ENCODE data around the gene IQUB. TPM values are rescaled to one million over a fixed set of nuclear protein-coding genes. Genes with fewer than 3 reads are reported as not detected.

IQUB gene
- total RNA-seq, 3 donors from 2014 or later: 0.26 to 0.41 TPM; not detected in 1

DNA sequence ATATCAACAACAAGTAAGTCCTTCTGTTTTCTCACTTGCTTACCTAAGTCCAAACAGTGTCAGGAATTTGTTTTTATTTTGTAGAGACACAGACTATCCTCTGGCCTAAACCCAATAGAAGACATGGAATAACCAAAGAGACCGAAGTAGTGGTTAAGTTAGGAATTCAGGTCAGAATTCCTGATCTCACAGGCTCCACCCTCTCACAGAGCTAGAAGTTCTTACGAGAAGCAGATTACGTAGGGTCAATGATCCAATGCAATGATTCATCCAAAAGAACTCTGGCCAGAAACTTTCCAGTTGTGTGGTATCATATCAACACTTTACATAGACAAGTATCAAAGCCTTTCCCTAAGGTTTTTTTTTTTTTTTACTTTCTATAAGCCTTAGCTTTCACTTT, 73.8 kb downstream of the IQUB start:
- ATAC-seq: no peak
- H3K9me3 ChIP-seq: no peaks in the 10 kb centered on the region
- H3K4me3 ChIP-seq: no peak overlapping the region
- TF ChIP-seq, protein P1, sequence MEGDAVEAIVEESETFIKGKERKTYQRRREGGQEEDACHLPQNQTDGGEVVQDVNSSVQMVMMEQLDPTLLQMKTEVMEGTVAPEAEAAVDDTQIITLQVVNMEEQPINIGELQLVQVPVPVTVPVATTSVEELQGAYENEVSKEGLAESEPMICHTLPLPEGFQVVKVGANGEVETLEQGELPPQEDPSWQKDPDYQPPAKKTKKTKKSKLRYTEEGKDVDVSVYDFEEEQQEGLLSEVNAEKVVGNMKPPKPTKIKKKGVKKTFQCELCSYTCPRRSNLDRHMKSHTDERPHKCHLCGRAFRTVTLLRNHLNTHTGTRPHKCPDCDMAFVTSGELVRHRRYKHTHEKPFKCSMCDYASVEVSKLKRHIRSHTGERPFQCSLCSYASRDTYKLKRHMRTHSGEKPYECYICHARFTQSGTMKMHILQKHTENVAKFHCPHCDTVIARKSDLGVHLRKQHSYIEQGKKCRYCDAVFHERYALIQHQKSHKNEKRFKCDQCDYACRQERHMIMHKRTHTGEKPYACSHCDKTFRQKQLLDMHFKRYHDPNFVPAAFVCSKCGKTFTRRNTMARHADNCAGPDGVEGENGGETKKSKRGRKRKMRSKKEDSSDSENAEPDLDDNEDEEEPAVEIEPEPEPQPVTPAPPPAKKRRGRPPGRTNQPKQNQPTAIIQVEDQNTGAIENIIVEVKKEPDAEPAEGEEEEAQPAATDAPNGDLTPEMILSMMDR (IDR thresholded peaks at IDR 0.05): no peak
- intact Hi-C loops (cut with DNase I, micrococcal nuclease): no loop called here
- no peak for DNase-seq
- H3K36me3 ChIP-seq (ENCODE audit: low read depth): no peaks in the 10 kb centered on the region
- no peaks in the 10 kb centered on the region for H3K4me1 ChIP-seq (ENCODE audit: low read depth)

DNA sequence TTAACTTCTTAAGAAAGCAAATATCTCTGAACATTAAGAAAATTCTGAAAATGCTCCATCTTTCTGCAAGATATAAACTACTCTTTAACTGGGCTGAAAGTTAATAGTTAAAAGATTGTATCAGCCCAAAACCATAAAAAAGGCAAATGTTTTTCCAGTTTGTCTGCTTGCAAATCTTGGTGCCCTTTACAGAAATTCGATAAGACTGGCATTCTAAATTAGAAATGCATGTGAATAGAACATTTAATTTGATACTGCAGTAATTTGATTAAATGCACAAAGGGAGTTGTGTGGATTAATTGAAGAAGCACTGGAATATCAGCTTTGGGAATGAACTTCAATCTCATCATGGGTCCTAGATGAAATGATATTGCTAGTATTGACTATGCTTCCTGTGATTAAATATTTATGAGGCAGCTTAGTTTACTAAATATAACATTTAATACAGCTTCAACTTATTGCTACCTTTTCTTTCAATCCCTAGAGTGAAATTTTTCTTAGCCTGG, 78.4 kb downstream of the IQUB start:
- no peaks in the 10 kb centered on the region for H3K4me1 ChIP-seq (ENCODE audit: low read depth)
- no peak for DNase-seq
- intact Hi-C loops (cut with DNase I, micrococcal nuclease): no loop called here
- ATAC-seq: no peak
- H3K4me3 ChIP-seq: no peak overlapping the region
- H3K36me3 ChIP-seq (ENCODE audit: low read depth): no peaks in the 10 kb centered on the region
- H3K9me3 ChIP-seq: no peaks in the 10 kb centered on the region
- TF ChIP-seq, protein P1 (IDR thresholded peaks at IDR 0.05): no peak

DNA sequence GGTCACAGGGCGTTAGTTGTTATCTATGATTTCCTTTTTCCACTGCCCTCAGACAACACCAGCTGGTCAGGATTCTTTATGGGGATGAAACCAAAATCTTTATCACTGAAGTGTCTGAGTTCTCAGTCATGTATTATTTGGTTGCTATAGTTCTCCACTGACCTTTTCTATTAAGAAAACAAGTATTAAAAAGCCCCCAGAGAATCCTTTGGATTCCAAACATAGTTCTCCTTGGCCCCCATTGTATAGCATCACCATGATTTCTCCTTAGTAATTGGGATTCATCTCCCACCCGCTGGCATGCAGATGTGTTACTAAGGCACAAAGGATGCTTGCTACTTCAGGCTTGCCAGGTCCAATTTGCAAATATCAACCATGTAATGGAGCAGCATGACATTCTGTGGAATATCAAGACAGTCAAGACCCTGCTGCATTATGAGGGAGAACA, 94.3 kb downstream of the IQUB start:
- H3K4me3 ChIP-seq: no peak overlapping the region
- intact Hi-C loops (cut with DNase I, micrococcal nuclease): no loop called here
- no peaks in the 10 kb centered on the region for H3K4me1 ChIP-seq (ENCODE audit: low read depth)
- DNase-seq (no peak), ATAC-seq (no peak)
- no peaks in the 10 kb centered on the region for H3K36me3 ChIP-seq (ENCODE audit: low read depth)
- TF ChIP-seq, protein P1 (IDR thresholded peaks at IDR 0.05): no peak
- no peaks in the 10 kb centered on the region for H3K9me3 ChIP-seq

DNA sequence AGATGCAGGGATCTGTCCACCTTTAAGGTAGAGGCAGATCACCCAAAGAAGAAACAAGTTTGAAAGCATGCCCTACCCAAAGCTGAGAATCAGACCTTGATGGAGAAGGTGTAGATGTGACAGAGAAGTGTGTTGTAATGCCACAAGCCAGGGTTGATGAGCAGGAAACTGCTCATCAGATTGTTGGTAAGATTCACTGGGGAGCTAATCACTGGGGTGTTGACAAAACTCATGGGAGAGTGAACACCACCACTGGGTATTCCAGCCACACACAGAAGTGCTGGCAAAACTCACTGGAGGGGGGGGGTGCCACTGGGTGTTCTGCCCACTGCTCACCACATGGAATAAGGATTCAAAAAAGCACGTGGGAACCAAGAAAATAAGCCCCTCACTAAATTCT, 95.2 kb downstream of the IQUB start:
- TF ChIP-seq, protein P1 (IDR thresholded peaks at IDR 0.05): no peak
- Histone ChIP-seq H3K9me3 (no peaks in the 10 kb centered on the region), H3K4me3 (no peak overlapping the region), H3K4me1 (ENCODE audit: low read depth) (no peaks in the 10 kb centered on the region), H3K36me3 (ENCODE audit: low read depth) (no peaks in the 10 kb centered on the region)
- no peak for ATAC-seq
- intact Hi-C loops (cut with DNase I, micrococcal nuclease): no loop called here
- no peak for DNase-seq

DNA sequence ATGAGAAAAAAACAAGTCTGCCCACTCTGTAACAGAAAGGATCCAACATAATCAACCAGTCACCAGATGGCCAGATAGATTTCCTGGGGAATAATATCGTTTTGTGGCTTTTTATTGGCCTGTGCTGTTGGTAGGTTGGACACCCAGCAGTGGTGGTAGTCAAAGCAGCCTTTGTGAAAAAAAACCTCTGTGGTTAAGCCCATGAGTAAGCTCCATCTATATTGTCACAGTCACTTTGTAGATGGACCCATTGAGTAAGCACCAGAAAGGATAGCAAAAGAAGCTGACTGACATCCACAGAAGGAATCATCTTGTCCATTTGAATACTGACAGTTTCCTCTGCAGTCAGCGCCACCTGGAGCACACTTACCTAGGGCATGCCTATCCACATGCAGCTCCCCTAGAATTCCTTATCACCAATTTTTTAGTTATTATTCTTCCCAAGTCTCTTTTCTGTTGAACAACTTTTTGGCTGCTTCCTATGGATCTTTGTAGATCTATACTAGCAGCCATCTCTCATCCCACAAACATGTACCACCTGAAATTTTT, 96.9 kb downstream of the IQUB start:
- ATAC-seq (no peak), DNase-seq (no peak)
- intact Hi-C loops (cut with DNase I, micrococcal nuclease): no loop called here
- H3K9me3 ChIP-seq: no peaks in the 10 kb centered on the region
- TF ChIP-seq, protein P1 (IDR thresholded peaks at IDR 0.05): no peak
- no peaks in the 10 kb centered on the region for H3K4me1 ChIP-seq (ENCODE audit: low read depth)
- no peaks in the 10 kb centered on the region for H3K36me3 ChIP-seq (ENCODE audit: low read depth)
- no peak overlapping the region for H3K4me3 ChIP-seq

All from mucosa of descending colon (tissue), 3 donors.